Stimulated activated CD8-positive, alpha-beta memory T cell treated with anti-CD3 and anti-CD28 coated beads, Interleukin-7, amount 100 ng/mL, for 24 hours (primary cell): ENCODE data around the gene ACTL10.

Source experiments
- DNase-seq: peaks from one replicate; pipeline ENCODE4 v3.0.0-alpha.2; 2020; ENCODE audit warnings: low read depth

ACTL10 gene

GRCh38 chr20:33677991-33678702 is 11.4 kb downstream of the ACTL10 start:
- no peak for DNase-seq

DNA sequence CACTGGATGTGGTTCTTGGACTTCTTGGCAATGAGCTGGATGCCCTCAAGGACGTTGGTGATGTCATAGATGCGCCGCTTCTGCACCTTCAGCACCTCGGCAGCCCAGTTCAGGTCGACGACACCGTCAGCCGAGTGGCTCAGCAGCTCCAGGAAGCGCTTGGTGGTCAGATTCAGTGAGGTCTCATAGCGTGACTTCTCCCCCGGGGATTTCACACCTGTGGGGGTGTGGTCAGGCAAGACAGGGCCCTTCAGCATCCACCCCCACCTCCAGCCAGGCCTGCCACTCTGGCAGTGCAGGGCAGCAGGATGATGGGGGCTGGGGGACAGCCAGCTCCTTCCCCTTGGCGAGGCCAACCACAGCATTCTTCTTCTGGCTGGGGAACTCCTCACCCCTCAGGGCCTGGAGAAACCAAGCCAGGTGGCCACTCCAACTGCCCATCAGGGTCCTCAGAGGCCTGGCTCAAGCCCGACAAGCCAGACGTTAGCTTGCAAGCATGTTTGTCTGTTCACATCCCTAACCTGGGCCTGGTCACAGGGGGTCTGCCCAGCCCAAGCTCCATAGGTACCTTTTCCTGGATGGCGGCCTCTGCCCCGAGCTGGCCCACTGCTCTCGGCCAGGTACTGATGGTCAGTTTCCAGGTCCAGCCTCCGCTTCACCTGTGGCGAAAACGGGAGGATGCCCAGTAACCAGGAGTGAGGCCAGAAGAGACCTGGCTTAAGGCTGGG is 13.2 kb downstream of the ACTL10 start:
- DNase-seq, result no peak

GRCh38 chr20:33680686-33681085 is 13.9 kb downstream of the ACTL10 start:
- no peak for DNase-seq

DNA sequence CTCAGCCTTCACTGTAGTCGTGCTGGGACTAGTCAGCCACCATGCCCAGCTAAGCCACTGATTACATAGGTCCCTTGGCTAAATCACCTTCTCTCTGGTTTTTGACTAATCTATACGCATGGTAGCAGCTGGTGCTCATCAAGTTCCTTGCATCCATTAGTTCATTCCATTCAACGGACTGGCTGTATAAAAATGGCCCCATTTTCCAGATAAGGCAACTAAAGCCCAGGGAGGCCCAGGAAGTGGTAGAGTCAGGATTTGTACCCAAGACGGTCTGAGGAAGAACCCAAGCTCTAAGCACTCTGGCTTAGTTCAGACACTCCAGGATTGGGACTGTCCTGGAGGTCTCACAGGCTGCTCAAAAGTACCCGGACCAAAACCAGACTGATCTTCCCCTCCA is 14.5 kb downstream of the ACTL10 start:
- no peak for DNase-seq

GRCh38 chr20:33681728-33682353 is 15.1 kb downstream of the ACTL10 start:
- DNase-seq, result no peak

DNA sequence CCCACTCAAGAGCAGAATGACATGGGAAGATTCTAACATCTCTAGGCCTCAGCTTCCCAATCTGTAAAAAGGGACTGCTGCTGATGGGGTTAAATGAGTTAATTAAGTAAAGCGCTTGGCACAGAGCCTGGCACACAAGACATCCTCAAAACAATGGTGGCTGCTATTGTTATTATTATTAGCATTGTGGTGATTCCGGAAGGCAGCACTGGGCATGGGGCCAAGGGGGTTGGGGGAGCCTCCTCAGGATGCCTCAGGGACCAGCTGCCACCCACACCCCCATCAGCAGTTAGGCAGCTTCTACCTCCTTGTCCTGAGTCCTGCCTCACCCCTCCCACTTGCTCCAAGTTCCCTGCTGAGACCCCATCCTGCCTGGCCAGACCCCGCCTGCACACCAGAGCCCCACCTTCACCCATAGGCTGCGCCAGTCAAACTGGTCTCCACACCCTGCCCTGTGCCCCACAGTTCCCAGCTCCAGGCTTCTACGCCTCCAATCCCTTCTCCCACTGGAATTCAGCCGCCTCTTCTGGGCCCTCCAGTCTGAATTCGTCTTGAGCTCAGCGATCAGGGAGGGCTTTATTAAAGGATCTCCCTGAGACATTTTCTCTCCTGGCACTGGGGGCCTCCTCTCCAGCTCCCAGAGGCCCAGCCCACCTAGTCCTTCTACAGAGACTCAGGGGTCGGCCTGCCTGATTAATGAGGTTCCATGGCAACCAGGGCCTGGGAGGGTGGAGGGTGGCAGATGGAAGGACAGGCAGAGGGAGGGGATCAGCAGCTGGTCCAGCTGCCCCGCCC is 18.0 kb downstream of the ACTL10 start:
- DNase-seq, result no peak

GRCh38 chr20:33685328-33686099 is 18.8 kb downstream of the ACTL10 start:
- DNase-seq, result no peak

GRCh38 chr20:33686100-33686983 is 19.6 kb downstream of the ACTL10 start, which contains the start of gene E2F1:
TSS of gene E2F1 (minus strand) at chr20:33686385. CDS start at chr20:33686264, 121 bp downstream.
- peak; percentile 89 for DNase-seq

GRCh38 chr20:33686984-33687366 is 20.2 kb downstream of the ACTL10 start:
- no peak for DNase-seq

DNA sequence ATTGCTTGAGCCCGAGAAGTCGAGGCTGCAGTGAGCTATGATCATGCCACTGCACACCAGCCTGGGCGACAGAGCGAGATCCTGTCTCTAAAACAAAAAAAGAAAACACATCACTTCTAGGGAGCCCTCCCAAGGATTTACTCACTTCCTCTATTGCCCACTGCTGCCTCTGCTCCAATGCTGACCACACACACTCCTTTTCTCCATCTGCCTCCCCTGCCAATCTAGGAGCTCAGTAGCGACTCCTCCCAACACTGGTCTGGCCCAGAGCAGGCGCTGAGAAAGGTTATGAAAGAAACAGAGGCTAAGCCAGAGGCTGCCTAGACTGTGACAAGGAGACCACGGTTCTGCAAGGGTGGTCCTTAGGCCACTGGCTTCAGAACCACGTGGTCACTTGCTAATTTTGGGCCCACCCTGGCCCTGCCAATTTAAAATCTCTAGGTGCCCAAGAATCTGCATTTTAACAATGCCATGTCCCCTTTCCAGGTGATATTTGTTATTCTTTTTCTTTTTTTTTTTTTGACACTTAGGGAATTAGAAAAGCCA is 20.7 kb downstream of the ACTL10 start:
- DNase-seq, result no peak

DNA sequence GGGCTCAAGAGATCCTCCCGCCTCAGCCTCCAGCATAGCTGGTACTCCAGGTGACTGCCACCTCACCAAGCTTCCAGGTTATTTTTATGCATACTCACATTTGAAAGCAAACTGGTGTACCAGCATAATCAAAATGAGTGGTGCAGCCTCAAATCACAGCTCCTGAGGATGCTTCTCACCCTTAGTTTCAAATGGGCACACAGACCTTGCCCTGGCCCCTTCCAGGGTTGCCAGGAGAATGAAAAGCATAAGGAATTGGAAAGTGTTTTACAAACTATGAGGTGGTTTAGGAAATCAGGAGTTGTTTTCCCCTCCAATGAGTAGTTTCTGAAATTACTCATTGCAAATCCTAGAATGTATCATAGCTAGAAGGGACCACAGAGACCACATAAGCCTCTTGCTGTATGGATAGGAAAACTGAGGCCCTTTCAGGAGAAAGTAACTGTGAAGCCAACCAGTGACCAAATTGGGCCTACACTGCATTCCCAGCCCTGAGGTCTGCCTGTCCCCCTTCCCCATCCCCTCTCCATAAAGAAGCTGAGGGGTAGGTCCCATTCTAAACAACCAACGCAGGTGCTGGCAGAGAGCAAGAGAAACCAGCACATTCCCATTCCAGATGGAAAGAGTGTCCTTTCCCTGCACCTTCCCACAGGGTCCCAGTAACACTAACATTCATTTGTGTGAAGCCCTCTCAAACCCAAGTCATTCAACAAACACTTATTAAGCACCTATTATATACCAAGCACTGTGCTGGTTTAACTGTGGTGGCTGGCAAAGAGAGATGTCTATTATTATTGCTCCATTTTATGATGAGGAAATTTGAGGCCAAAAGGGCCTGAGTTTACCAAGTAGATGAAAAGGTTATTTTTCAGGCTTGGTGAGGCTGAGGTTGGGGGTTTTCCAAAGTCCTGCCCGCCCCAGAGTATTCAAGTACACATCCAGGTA is 21.5 kb downstream of the ACTL10 start:
- no peak for DNase-seq

DNA sequence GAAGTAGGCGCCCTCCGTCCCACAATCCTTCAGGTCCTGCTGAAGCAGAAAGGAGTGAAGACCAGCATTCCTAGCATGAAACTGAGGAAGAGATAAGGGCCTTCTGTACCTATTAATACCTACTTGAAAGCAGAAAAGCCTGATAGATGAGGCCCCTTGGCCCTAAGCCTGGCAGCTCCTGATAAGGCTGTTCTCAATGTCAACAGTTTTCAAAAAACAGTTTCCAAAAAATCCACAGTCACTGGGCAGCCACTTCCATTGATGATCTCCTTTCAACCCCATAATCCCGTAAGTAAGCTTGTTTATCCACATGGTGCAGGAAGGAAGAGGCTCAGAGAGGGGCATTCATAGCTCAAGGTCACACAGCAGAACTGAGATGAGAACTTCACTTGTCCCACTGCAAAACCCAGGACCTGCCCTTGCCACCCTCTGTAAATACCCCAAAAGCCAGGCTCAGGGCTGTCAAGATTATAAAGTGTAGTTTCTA is 22.2 kb downstream of the ACTL10 start:
- no peak for DNase-seq

DNA sequence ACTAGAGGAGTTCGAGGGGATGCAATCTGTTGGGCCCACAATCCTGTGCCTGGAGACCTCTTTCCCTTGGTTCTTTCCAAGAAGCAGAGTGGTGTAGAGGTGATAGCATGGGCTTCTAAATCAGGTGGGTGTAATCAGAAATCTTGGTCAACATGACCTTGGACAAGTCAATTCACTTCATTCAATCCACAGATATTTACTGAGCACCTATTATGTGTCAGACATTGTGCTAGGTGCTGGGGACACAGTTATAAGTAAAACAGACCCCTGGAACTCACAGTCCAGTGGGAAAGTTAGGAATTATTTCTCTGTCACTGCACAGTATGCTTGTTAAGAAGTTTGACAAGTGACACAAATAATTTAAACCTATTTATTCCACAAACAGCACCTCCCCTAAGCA is 22.8 kb downstream of the ACTL10 start:
- DNase-seq, result no peak

- no peak for DNase-seq
These were observed 23.2 kb downstream of the ACTL10 start for GRCh38 chr20:33689973-33690372.

- no peak for DNase-seq
These were observed 26.5 kb downstream of the ACTL10 start for GRCh38 chr20:33693289-33693688.

- DNase-seq, result no peak
These were observed 27.2 kb downstream of the ACTL10 start for GRCh38 chr20:33693741-33694638.

GRCh38 chr20:33694639-33695012 is 27.9 kb downstream of the ACTL10 start:
- no peak for DNase-seq

DNA sequence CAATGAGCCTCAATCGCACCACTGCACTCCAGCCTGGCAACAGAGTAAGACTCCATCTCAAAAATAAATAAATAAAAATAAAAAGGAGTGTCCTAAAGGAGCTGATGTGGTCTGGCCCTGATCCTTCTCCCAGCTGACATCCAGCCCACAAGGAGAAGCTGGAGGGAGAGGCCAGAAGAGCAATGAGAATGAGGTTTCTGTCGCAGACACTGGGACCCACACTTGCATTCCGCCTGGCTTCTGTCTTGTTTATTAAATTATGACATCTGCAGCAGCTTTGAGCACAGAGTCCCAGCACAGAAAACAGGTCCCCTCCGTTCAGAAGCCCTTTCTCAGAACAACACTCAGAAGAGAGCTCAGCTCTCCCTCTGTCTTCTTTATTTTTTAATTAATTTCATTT is 29.7 kb downstream of the ACTL10 start:
- no peak for DNase-seq
